HEK293 (cell line): ENCODE results near the gene BIN1.

Experiments used
- CTCF ChIA-PET: fragments of 350-600 bp; formaldehyde crosslinking; extraction: SDS; loops from one replicate; lab custom pipeline; 2021; ENCODE audit warnings: antibody characterized with exemption; lab: Yijun Ruan, JAX
- POLR2A ChIA-PET: fragments of 300-600 bp; formaldehyde crosslinking; extraction: SDS; loops from one replicate; lab custom pipeline; 2020; ENCODE audit warnings: antibody characterized with exemption, inconsistent platforms; lab: Yijun Ruan, JAX
- H3K27ac ChIP-seq: fragments of 200-500 bp; sonication (Bioruptor generic); 2 replicates; pipeline ENCODE4 v1.5.1; 2014; ENCODE audit warnings: low read depth, low read length, control low read depth, inconsistent platforms; ENCODE audit errors: extremely low read depth
- H3K36me3 ChIP-seq, 2 experiments: fragments of 200-500 bp in 1 of 2; sonication (Bioruptor generic) in 1 of 2; 1 replicate in 1 of 2; 2 replicates in 1 of 2; pipeline ENCODE4 v1.5.1; 2014 to 2017; ENCODE audit warnings: inconsistent platforms in 2 of 2, low read length in 2 of 2; ENCODE audit not compliant: control insufficient read depth in 2 of 2, insufficient read depth in 1 of 2
- H3K4me1 ChIP-seq: fragments of 200-500 bp; sonication (Bioruptor generic); 2 replicates; pipeline ENCODE4 v1.5.1; 2014; ENCODE audit warnings: mild to moderate bottlenecking, low read length, inconsistent platforms; ENCODE audit not compliant: control insufficient read depth, insufficient read depth
- H3K4me3 ChIP-seq: 2 replicates; pipeline ENCODE4 v1.5.1; 2011; ENCODE audit warnings: low read depth, mild to moderate bottlenecking, control low read depth, low read length, moderate library complexity
- H3K9me3 ChIP-seq: fragments of 200-500 bp; sonication (Bioruptor generic); 2 replicates; pipeline ENCODE4 v1.5.1; 2014; ENCODE audit warnings: low read depth, low read length, inconsistent platforms; ENCODE audit not compliant: control insufficient read depth, insufficient read depth
- BCL11B ChIP-seq: fragments of 450-650 bp; formaldehyde crosslinking; IDR thresholded peaks from 2 replicates; pipeline ENCODE4 v1.5.1; 2016; ENCODE audit warnings: low read depth, missing biosample characterization, missing genetic modification characterization
- BCL6B ChIP-seq: fragments of 450-650 bp; formaldehyde crosslinking; IDR thresholded peaks from 2 replicates; pipeline ENCODE4 v1.5.1; 2017; ENCODE audit warnings: missing biosample characterization, missing genetic modification characterization
- GFI1B ChIP-seq: fragments of 450-650 bp; formaldehyde crosslinking; IDR thresholded peaks from 2 replicates; pipeline ENCODE4 v1.5.1; 2016; ENCODE audit warnings: missing biosample characterization, missing genetic modification characterization
- GLI4 ChIP-seq: fragments of 450-650 bp; formaldehyde crosslinking; IDR thresholded peaks from 2 replicates; pipeline ENCODE4 v1.5.1; 2016; ENCODE audit warnings: missing biosample characterization, missing genetic modification characterization
- HOXD13 ChIP-seq: sonication (generic); formaldehyde crosslinking; IDR thresholded peaks from 2 replicates; pipeline ENCODE4 v1.8.0; 2022; ENCODE audit warnings: missing genetic modification reagents, borderline replicate concordance
- KLF10 ChIP-seq: fragments of 450-650 bp; IDR thresholded peaks from 2 replicates; pipeline ENCODE4 v1.5.1; 2018; ENCODE audit warnings: missing biosample characterization, mild to moderate bottlenecking, missing genetic modification characterization
- REPIN1 ChIP-seq: fragments of 450-650 bp; formaldehyde crosslinking; IDR thresholded peaks from 2 replicates; pipeline ENCODE4 v1.5.1; 2017; ENCODE audit warnings: missing biosample characterization, missing genetic modification characterization, low read depth
- WT1 ChIP-seq: fragments of 450-650 bp; formaldehyde crosslinking; IDR thresholded peaks from 2 replicates; pipeline ENCODE4 v1.5.1; 2016; ENCODE audit warnings: missing biosample characterization, missing genetic modification characterization
- ZFP69B ChIP-seq: fragments of 450-650 bp; formaldehyde crosslinking; IDR thresholded peaks from 2 replicates; pipeline ENCODE4 v1.5.1; 2016; ENCODE audit warnings: missing biosample characterization, missing genetic modification characterization
- ZNF114 ChIP-seq: fragments of 450-650 bp; formaldehyde crosslinking; IDR thresholded peaks from 2 replicates; pipeline ENCODE4 v1.5.0; 2017; ENCODE audit warnings: missing biosample characterization, missing genetic modification characterization
- ZNF174 ChIP-seq: fragments of 450-650 bp; formaldehyde crosslinking; IDR thresholded peaks from 2 replicates; pipeline ENCODE4 v1.5.0; 2017; ENCODE audit warnings: missing biosample characterization, mild to moderate bottlenecking, missing genetic modification characterization
- ZNF311 ChIP-seq: fragments of 450-650 bp; formaldehyde crosslinking; IDR thresholded peaks from 2 replicates; pipeline ENCODE4 v1.5.1; 2017; ENCODE audit warnings: missing biosample characterization, missing genetic modification characterization, borderline replicate concordance
- ZNF37A ChIP-seq: fragments of 450-650 bp; IDR thresholded peaks from 2 replicates; pipeline ENCODE4 v1.5.1; 2018; ENCODE audit warnings: missing biosample characterization, missing genetic modification characterization
- ZNF488 ChIP-seq: fragments of 450-650 bp; formaldehyde crosslinking; IDR thresholded peaks from 2 replicates; pipeline ENCODE4 v1.5.1; 2016; ENCODE audit warnings: missing biosample characterization, missing genetic modification characterization
- ZNF529 ChIP-seq: fragments of 450-650 bp; formaldehyde crosslinking; IDR thresholded peaks from 2 replicates; pipeline ENCODE4 v1.5.1; 2017; ENCODE audit warnings: missing genetic modification characterization, missing biosample characterization; ENCODE audit not compliant: insufficient replicate concordance
- ZNF558 ChIP-seq: fragments of 450-650 bp; formaldehyde crosslinking; IDR thresholded peaks from 2 replicates; pipeline ENCODE4 v1.5.1; 2016; ENCODE audit warnings: missing biosample characterization, missing genetic modification characterization
- ZNF571 ChIP-seq: fragments of 450-650 bp; formaldehyde crosslinking; IDR thresholded peaks from 2 replicates; pipeline ENCODE4 v1.5.0; 2017; ENCODE audit warnings: missing biosample characterization, missing genetic modification characterization
- ZNF626 ChIP-seq: fragments of 450-650 bp; sonication (Bioruptor Pico); formaldehyde crosslinking; IDR thresholded peaks from 2 replicates; pipeline ENCODE4 v1.5.1; 2018; ENCODE audit warnings: missing biosample characterization, missing genetic modification characterization, inconsistent platforms
- ZNF629 ChIP-seq: fragments of 450-650 bp; formaldehyde crosslinking; IDR thresholded peaks from 2 replicates; pipeline ENCODE4 v1.5.1; 2017; ENCODE audit warnings: missing biosample characterization, missing genetic modification characterization
- TF ChIP-seq, protein P1 (sequence below): fragments of 450-650 bp; formaldehyde crosslinking; IDR thresholded peaks from 2 replicates; pipeline ENCODE4 v1.5.1; 2016; ENCODE audit warnings: missing biosample characterization, missing genetic modification characterization
- TF ChIP-seq, protein P2 (sequence below): fragments of 450-650 bp; formaldehyde crosslinking; IDR thresholded peaks from 2 replicates; pipeline ENCODE4 v1.5.1; 2016; ENCODE audit warnings: missing biosample characterization, missing genetic modification characterization, low read depth
- TF ChIP-seq, protein P3 (sequence below): fragments of 450-650 bp; formaldehyde crosslinking; IDR thresholded peaks from 2 replicates; pipeline ENCODE4 v1.5.1; 2017; ENCODE audit warnings: missing biosample characterization, missing genetic modification characterization

The BIN1 gene

DNA sequence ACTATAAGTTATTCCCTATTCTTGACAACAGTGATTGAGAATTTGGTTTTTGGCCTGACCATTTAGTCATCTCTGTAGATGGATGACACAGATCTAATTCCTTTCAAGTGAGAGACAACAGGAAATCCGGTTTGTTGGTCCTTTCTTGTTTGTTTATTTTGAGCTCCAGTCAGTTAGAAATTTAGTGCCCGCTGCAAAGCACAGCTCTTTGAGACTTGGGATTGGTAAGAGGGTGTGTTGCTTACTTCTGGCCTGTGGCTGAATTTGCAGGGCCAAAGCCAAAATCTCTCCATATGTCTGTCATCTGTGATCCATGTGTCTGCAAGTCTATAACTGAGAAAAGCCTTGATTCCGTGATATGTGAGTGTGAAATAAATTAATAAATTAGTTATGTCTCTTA, 74.3 kb downstream of the BIN1 start:
- CTCF ChIA-PET: interaction anchor here (0.6 to 1.2 kb wide), 2 partner anchors 12 to 572 kb away, joined by 3 read pairs; no protein-coding TSS in a partner anchor
- no peak overlapping the region for H3K4me3 ChIP-seq
- no peak overlapping the region for H3K27ac ChIP-seq
- POLR2A ChIA-PET: no interaction called here
- TF ChIP-seq WT1 (tag by site-specific recombination): no peak
- TF ChIP-seq ZNF626 (tag by site-specific recombination): no peak
- no peak for TF ChIP-seq ZNF311 (tag by site-specific recombination)
- TF ChIP-seq ZNF571 (tag by site-specific recombination): no peak
- no peak for TF ChIP-seq ZNF488 (tag by site-specific recombination)
- no peak for TF ChIP-seq ZFP69B
- no peak for TF ChIP-seq BCL11B
- no peak for TF ChIP-seq REPIN1 (tag by site-specific recombination)
- TF ChIP-seq HOXD13 (CRISPR knock-in tag): no peak
- TF ChIP-seq, protein P1, sequence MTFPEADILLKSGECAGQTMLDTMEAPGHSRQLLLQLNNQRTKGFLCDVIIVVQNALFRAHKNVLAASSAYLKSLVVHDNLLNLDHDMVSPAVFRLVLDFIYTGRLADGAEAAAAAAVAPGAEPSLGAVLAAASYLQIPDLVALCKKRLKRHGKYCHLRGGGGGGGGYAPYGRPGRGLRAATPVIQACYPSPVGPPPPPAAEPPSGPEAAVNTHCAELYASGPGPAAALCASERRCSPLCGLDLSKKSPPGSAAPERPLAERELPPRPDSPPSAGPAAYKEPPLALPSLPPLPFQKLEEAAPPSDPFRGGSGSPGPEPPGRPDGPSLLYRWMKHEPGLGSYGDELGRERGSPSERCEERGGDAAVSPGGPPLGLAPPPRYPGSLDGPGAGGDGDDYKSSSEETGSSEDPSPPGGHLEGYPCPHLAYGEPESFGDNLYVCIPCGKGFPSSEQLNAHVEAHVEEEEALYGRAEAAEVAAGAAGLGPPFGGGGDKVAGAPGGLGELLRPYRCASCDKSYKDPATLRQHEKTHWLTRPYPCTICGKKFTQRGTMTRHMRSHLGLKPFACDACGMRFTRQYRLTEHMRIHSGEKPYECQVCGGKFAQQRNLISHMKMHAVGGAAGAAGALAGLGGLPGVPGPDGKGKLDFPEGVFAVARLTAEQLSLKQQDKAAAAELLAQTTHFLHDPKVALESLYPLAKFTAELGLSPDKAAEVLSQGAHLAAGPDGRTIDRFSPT (tag by site-specific recombination): no peak
- TF ChIP-seq GFI1B (tag by site-specific recombination): no peak
- TF ChIP-seq ZNF629 (tag by site-specific recombination): no peak
- TF ChIP-seq, protein P2, sequence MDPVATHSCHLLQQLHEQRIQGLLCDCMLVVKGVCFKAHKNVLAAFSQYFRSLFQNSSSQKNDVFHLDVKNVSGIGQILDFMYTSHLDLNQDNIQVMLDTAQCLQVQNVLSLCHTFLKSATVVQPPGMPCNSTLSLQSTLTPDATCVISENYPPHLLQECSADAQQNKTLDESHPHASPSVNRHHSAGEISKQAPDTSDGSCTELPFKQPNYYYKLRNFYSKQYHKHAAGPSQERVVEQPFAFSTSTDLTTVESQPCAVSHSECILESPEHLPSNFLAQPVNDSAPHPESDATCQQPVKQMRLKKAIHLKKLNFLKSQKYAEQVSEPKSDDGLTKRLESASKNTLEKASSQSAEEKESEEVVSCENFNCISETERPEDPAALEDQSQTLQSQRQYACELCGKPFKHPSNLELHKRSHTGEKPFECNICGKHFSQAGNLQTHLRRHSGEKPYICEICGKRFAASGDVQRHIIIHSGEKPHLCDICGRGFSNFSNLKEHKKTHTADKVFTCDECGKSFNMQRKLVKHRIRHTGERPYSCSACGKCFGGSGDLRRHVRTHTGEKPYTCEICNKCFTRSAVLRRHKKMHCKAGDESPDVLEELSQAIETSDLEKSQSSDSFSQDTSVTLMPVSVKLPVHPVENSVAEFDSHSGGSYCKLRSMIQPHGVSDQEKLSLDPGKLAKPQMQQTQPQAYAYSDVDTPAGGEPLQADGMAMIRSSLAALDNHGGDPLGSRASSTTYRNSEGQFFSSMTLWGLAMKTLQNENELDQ: no peak
- TF ChIP-seq, protein P3, sequence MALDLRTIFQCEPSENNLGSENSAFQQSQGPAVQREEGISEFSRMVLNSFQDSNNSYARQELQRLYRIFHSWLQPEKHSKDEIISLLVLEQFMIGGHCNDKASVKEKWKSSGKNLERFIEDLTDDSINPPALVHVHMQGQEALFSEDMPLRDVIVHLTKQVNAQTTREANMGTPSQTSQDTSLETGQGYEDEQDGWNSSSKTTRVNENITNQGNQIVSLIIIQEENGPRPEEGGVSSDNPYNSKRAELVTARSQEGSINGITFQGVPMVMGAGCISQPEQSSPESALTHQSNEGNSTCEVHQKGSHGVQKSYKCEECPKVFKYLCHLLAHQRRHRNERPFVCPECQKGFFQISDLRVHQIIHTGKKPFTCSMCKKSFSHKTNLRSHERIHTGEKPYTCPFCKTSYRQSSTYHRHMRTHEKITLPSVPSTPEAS (tag by site-specific recombination): no peak
- TF ChIP-seq ZNF529 (tag by site-specific recombination): no peak
- TF ChIP-seq GLI4 (tag by site-specific recombination): no peak
- TF ChIP-seq ZNF37A (tag by site-specific recombination): no peak
- no peaks in the 10 kb centered on the region for H3K4me1 ChIP-seq
- no peaks in the 10 kb centered on the region for H3K9me3 ChIP-seq
- H3K36me3 ChIP-seq: no peaks in the 10 kb centered on the region

- Histone ChIP-seq H3K9me3 (no peaks in the 10 kb centered on the region), H3K4me1 (no peaks in the 10 kb centered on the region), H3K36me3 (no peaks in the 10 kb centered on the region), H3K27ac (no peak overlapping the region), H3K4me3 (no peak overlapping the region)
- POLR2A ChIA-PET: interaction anchor here (0.6 kb wide), 2 partner anchors 16 to 191 kb away, joined by 3 to 7 read pairs; no protein-coding TSS in a partner anchor
- CTCF ChIA-PET: interaction anchor here (1.0 kb wide), 1 partner anchor 20 kb away, joined by 5 read pairs; no protein-coding TSS in a partner anchor
- TF ChIP-seq ZNF174 (tag by site-specific recombination) (no peak), ZNF114 (no peak), BCL6B (tag by site-specific recombination) (no peak), KLF10 (tag by site-specific recombination) (no peak), ZNF558 (no peak), ZNF488 (tag by site-specific recombination) (no peak)
- TF ChIP-seq, protein P2: no peak
These were observed 77.5 kb downstream of the BIN1 start for GRCh38 chr2:127029350-127030051.
